Measurements from ENCODE around the gene ANKRD13A.

DNA sequence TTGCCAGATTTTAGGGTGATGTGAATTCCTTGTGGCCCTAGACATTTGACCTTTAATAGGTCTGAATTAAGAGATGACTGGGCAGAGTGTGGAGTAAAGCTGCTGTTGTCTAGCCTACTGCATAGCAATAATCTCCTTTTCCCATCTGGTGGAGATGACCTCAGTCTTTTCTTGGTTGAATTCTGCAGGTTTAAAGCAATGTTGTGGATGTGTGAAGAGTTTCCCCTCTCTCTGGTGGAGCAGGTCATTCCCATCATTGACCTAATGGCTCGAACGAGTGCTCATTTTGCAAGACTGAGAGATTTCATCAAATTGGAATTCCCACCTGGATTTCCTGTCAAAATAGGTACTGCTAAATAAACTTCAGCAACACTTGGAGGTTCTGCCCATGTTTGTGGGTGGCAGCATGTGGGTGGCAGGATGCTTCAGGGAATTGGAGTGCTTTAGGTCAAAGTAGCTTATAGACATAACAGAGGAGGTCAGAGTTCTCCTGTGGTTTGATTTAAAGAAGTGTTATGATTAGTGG is 30.1 kb downstream of the ANKRD13A start:
- TF ChIP-seq, protein P1, sequence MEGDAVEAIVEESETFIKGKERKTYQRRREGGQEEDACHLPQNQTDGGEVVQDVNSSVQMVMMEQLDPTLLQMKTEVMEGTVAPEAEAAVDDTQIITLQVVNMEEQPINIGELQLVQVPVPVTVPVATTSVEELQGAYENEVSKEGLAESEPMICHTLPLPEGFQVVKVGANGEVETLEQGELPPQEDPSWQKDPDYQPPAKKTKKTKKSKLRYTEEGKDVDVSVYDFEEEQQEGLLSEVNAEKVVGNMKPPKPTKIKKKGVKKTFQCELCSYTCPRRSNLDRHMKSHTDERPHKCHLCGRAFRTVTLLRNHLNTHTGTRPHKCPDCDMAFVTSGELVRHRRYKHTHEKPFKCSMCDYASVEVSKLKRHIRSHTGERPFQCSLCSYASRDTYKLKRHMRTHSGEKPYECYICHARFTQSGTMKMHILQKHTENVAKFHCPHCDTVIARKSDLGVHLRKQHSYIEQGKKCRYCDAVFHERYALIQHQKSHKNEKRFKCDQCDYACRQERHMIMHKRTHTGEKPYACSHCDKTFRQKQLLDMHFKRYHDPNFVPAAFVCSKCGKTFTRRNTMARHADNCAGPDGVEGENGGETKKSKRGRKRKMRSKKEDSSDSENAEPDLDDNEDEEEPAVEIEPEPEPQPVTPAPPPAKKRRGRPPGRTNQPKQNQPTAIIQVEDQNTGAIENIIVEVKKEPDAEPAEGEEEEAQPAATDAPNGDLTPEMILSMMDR (conservative IDR thresholded peaks at IDR 0.05; ENCODE audit: low read depth in 2 of 2), result no peak
- TF ChIP-seq EZH2 (IDR thresholded peaks at IDR 0.05; ENCODE audit: low read depth, unreplicated experiment), result no peak
- TF ChIP-seq POLR2AphosphoS5 (IDR thresholded peaks at IDR 0.05; ENCODE audit: low read depth), result no peak
- TF ChIP-seq, protein P2, sequence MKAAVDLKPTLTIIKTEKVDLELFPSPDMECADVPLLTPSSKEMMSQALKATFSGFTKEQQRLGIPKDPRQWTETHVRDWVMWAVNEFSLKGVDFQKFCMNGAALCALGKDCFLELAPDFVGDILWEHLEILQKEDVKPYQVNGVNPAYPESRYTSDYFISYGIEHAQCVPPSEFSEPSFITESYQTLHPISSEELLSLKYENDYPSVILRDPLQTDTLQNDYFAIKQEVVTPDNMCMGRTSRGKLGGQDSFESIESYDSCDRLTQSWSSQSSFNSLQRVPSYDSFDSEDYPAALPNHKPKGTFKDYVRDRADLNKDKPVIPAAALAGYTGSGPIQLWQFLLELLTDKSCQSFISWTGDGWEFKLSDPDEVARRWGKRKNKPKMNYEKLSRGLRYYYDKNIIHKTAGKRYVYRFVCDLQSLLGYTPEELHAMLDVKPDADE (IDR thresholded peaks at IDR 0.05), result no peak
- TF ChIP-seq, protein P3, sequence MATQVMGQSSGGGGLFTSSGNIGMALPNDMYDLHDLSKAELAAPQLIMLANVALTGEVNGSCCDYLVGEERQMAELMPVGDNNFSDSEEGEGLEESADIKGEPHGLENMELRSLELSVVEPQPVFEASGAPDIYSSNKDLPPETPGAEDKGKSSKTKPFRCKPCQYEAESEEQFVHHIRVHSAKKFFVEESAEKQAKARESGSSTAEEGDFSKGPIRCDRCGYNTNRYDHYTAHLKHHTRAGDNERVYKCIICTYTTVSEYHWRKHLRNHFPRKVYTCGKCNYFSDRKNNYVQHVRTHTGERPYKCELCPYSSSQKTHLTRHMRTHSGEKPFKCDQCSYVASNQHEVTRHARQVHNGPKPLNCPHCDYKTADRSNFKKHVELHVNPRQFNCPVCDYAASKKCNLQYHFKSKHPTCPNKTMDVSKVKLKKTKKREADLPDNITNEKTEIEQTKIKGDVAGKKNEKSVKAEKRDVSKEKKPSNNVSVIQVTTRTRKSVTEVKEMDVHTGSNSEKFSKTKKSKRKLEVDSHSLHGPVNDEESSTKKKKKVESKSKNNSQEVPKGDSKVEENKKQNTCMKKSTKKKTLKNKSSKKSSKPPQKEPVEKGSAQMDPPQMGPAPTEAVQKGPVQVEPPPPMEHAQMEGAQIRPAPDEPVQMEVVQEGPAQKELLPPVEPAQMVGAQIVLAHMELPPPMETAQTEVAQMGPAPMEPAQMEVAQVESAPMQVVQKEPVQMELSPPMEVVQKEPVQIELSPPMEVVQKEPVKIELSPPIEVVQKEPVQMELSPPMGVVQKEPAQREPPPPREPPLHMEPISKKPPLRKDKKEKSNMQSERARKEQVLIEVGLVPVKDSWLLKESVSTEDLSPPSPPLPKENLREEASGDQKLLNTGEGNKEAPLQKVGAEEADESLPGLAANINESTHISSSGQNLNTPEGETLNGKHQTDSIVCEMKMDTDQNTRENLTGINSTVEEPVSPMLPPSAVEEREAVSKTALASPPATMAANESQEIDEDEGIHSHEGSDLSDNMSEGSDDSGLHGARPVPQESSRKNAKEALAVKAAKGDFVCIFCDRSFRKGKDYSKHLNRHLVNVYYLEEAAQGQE (IDR thresholded peaks at IDR 0.05; ENCODE audit: unreplicated experiment), result no peak
- TF ChIP-seq CREB1 (CRISPR knock-in tag; IDR thresholded peaks at IDR 0.05; ENCODE audit: low read depth), result no peak
- TF ChIP-seq ZNF114 (CRISPR knock-in tag; IDR thresholded peaks at IDR 0.05), result no peak
- TF ChIP-seq EZH2phosphoT487 (IDR thresholded peaks at IDR 0.05; ENCODE audit: unreplicated experiment), result no peak
- TF ChIP-seq JUNB (IDR thresholded peaks at IDR 0.05; ENCODE audit: unreplicated experiment), result no peak

Measured in GM23338 (cell line).